GM21825 (cell line): ENCODE data around the gene FMNL2.

Source experiments
- ATAC-seq: cut with Tn5 transposase; IDR thresholded peaks from one replicate; pipeline ENCODE4 v1.9.1; 2021; ENCODE audit warnings: mild to moderate bottlenecking, moderate library complexity; ENCODE audit not compliant: unreplicated experiment

The FMNL2 gene

GRCh38 chr2:152337511-152337903 lies 2.5 kb downstream of the FMNL2 start:
- no peak for ATAC-seq

GRCh38 chr2:152339556-152340286 lies 4.7 kb downstream of the FMNL2 start:
- ATAC-seq, result no peak

GRCh38 chr2:152342259-152343046 lies 7.5 kb downstream of the FMNL2 start:
- ATAC-seq, result no peak

- no peak for ATAC-seq
These were observed 8.5 kb downstream of the FMNL2 start for GRCh38 chr2:152343426-152343825.

- ATAC-seq, result no peak
These were observed 9.7 kb downstream of the FMNL2 start for GRCh38 chr2:152344579-152345195.

- ATAC-seq, result no peak
These were observed 12.1 kb downstream of the FMNL2 start for GRCh38 chr2:152347076-152347475.

- ATAC-seq, result no peak
These were observed 13.4 kb downstream of the FMNL2 start for GRCh38 chr2:152348388-152348787.

- ATAC-seq, result no peak
These were observed 14.4 kb downstream of the FMNL2 start for GRCh38 chr2:152349416-152349815.

- no peak for ATAC-seq
These were observed 15.2 kb downstream of the FMNL2 start for GRCh38 chr2:152350155-152350679.

- ATAC-seq, result no peak
These were observed 17.6 kb downstream of the FMNL2 start for GRCh38 chr2:152352616-152353015.

- no peak for ATAC-seq
These were observed 18.4 kb downstream of the FMNL2 start for GRCh38 chr2:152353364-152353763.

- no peak for ATAC-seq
These were observed 19.2 kb downstream of the FMNL2 start for GRCh38 chr2:152354069-152354755.

- ATAC-seq, result no peak
These were observed 19.9 kb downstream of the FMNL2 start for GRCh38 chr2:152354909-152355308.

GRCh38 chr2:152355409-152355831 lies 20.4 kb downstream of the FMNL2 start:
- no peak for ATAC-seq

- ATAC-seq, result no peak
These were observed 24.8 kb downstream of the FMNL2 start for GRCh38 chr2:152359573-152360363.

- no peak for ATAC-seq
These were observed 29.0 kb downstream of the FMNL2 start for GRCh38 chr2:152363936-152364335.

GRCh38 chr2:152367547-152368390 lies 32.8 kb downstream of the FMNL2 start:
- peak; percentile 91 for ATAC-seq

- no peak for ATAC-seq
These were observed 34.3 kb downstream of the FMNL2 start for GRCh38 chr2:152369176-152369860.

GRCh38 chr2:152370783-152371182 lies 35.8 kb downstream of the FMNL2 start:
- ATAC-seq, result no peak
